H1 (cell line): ENCODE measurements around the gene STARD7. TPM values are rescaled to one million over a fixed set of nuclear protein-coding genes. Genes with fewer than 3 reads are reported as not detected.

Source experiments
- CBX8 ChIP-seq: fragments of 300-800, 300-1000 bp; sonication (generic); IDR thresholded peaks from 2 replicates; pipeline ENCODE4 v1.7.1; 2016; ENCODE audit warnings: low read depth, low read length, borderline replicate concordance
- CHD7 ChIP-seq: fragments of 300-600 bp; sonication (generic); IDR thresholded peaks from 2 replicates; pipeline ENCODE4 v1.7.1; 2012; ENCODE audit warnings: low read length, moderate library complexity, mild to moderate bottlenecking, inconsistent platforms; ENCODE audit not compliant: insufficient replicate concordance
- EZH2 ChIP-seq: fragments of 200-600 bp; sonication (generic); IDR thresholded peaks from 2 replicates; pipeline ENCODE4 v1.7.1; 2012; ENCODE audit warnings: low read depth, mild to moderate bottlenecking, moderate library complexity, low read length, inconsistent platforms; ENCODE audit not compliant: severe bottlenecking
- RXRA ChIP-seq: IDR thresholded peaks from 2 replicates; pipeline ENCODE4 v1.6.1; 2011; ENCODE audit warnings: low read depth, mild to moderate bottlenecking, low read length, moderate library complexity; ENCODE audit not compliant: insufficient read depth
- polyA plus RNA-seq, 7 experiments: library from polyadenylated mRNA; depleted of rRNA in 3 of 7; stranded (reverse) in 5 of 7; unstranded in 2 of 7; fragments of >200 nt in 5 of 7; fragments of 200-250 nt in 2 of 7; gene quantifications; 1 replicate in 5 of 7; 2 replicates in 1 of 7; 4 replicates in 1 of 7; pipeline versions ENCODE4 v1.2.1 to v1.2.3, GENCODE V29; 2011 to 2013; ENCODE audit warnings: missing spikeins in 2 of 7, mixed read lengths in 2 of 7
- total RNA-seq: library from RNA; stranded (reverse); fragmentation: NEBNext Ultra II Directional; extraction: Animal tissue kit (Norgen Biotek cat#: 25700); gene quantifications from 2 replicates; pipeline ENCODE4 v1.2.1, GENCODE V29; 2021

The STARD7 gene
- total and polyA plus RNA-seq, 2 of the 8 experiments (the other 6 are each of a cell fraction or from before 2014, with no cell fraction given), result 89.1 to 200 TPM

- TF ChIP-seq CHD7 (no peak), CBX8 (no peak), RXRA (no peak), EZH2 (no peak)
Measured at GRCh38 chr2:96161898-96162297, 46.7 kb downstream of the STARD7 start (continued).
